ENCODE results near the gene AGAP1.

AGAP1 gene

GRCh38 chr2:235552671-235553070 lies 58.8 kb downstream of the AGAP1 start:
- no peak for ATAC-seq

GRCh38 chr2:235553291-235553690 lies 59.4 kb downstream of the AGAP1 start:
- no peak for ATAC-seq

- ATAC-seq = no peak
Measured at GRCh38 chr2:235553696-235554100, 59.9 kb downstream of the AGAP1 start.

- no peak for ATAC-seq
Measured at GRCh38 chr2:235554385-235554784, 60.5 kb downstream of the AGAP1 start.

- ATAC-seq = no peak
Measured at GRCh38 chr2:235554936-235555335, 61.1 kb downstream of the AGAP1 start.

- ATAC-seq = no peak
Measured at GRCh38 chr2:235555371-235555770, 61.5 kb downstream of the AGAP1 start.

GRCh38 chr2:235556086-235556485 lies 62.2 kb downstream of the AGAP1 start:
- no peak for ATAC-seq

GRCh38 chr2:235556901-235557300 lies 63.1 kb downstream of the AGAP1 start:
- no peak for ATAC-seq

- no peak for ATAC-seq
Measured at GRCh38 chr2:235557903-235558302, 64.1 kb downstream of the AGAP1 start.

- ATAC-seq = no peak
Measured at GRCh38 chr2:235558572-235558971, 64.7 kb downstream of the AGAP1 start.

- ATAC-seq = no peak
Measured at GRCh38 chr2:235560345-235560744, 66.5 kb downstream of the AGAP1 start.

GRCh38 chr2:235561450-235561849 lies 67.6 kb downstream of the AGAP1 start:
- no peak for ATAC-seq

- no peak for ATAC-seq
Measured at GRCh38 chr2:235562065-235562747, 68.4 kb downstream of the AGAP1 start.

- ATAC-seq = no peak
Measured at GRCh38 chr2:235563056-235563910, 69.4 kb downstream of the AGAP1 start.

GRCh38 chr2:235564066-235564465 lies 70.2 kb downstream of the AGAP1 start:
- ATAC-seq = no peak

GRCh38 chr2:235564884-235565530 lies 71.2 kb downstream of the AGAP1 start:
- ATAC-seq = no peak

- no peak for ATAC-seq
Measured at GRCh38 chr2:235566415-235566814, 72.6 kb downstream of the AGAP1 start.

- ATAC-seq = no peak
Measured at GRCh38 chr2:235566931-235567495, 73.2 kb downstream of the AGAP1 start.

GRCh38 chr2:235567842-235568241 lies 74.0 kb downstream of the AGAP1 start:
- no peak for ATAC-seq

- no peak for ATAC-seq
Measured at GRCh38 chr2:235568431-235568830, 74.6 kb downstream of the AGAP1 start.

- ATAC-seq = no peak
Measured at GRCh38 chr2:235569837-235570236, 76.0 kb downstream of the AGAP1 start.

- no peak for ATAC-seq
Measured at GRCh38 chr2:235570256-235570655, 76.4 kb downstream of the AGAP1 start.

- ATAC-seq = no peak
Measured at GRCh38 chr2:235570966-235571692, 77.3 kb downstream of the AGAP1 start.

Data from activated CD4-positive, CD25-positive, alpha-beta regulatory T cell treated with anti-CD3 and anti-CD28 coated beads, Interleukin-2, amount 50 U/mL, for 24 hours (primary cell).